Neural cell (in vitro differentiated cells): ENCODE results near the gene CTNNA1.

Experiments
- MXI1 ChIP-seq: fragments of 450-650 bp; conservative IDR thresholded peaks from 2 replicates; pipeline ENCODE4 v1.6.1; 2014; ENCODE audit warnings: antibody characterized with exemption, mild to moderate bottlenecking; ENCODE audit not compliant: poor library complexity, severe bottlenecking
- RAD21 ChIP-seq: fragments of 450-650 bp; conservative IDR thresholded peaks from 2 replicates; pipeline ENCODE4 v1.6.1; 2014; ENCODE audit warnings: antibody characterized with exemption, mild to moderate bottlenecking, moderate library complexity
- TAF1 ChIP-seq: IDR thresholded peaks from 2 replicates; pipeline ENCODE4 v1.6.1; 2012; ENCODE audit warnings: low read depth
- TF ChIP-seq, protein P1 (sequence below): fragments of 450-650 bp; IDR thresholded peaks from 2 replicates; pipeline ENCODE4 v1.5.1; 2014; ENCODE audit warnings: antibody characterized with exemption, mild to moderate bottlenecking, moderate library complexity; ENCODE audit not compliant: poor library complexity, severe bottlenecking

DNA sequence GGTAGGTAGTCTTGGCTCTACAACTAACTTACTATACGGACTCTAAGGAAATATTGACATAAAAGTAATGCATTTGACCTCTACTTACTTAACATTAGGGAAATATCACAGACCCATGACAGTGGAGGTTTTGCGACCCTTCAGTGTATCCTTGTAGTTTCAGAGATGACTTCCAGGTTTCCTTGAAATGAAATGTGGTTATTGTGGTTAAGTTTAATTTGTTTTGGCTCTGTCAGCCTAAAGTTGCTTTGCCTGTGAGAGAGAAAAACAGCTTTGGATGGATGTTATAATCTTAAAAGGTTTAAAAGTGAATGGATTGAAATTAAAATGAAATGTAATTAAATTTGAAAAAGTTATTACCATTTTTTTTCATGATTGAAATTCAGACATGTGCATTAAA, 79.0 kb downstream of the CTNNA1 start:
- TF ChIP-seq, protein P1, sequence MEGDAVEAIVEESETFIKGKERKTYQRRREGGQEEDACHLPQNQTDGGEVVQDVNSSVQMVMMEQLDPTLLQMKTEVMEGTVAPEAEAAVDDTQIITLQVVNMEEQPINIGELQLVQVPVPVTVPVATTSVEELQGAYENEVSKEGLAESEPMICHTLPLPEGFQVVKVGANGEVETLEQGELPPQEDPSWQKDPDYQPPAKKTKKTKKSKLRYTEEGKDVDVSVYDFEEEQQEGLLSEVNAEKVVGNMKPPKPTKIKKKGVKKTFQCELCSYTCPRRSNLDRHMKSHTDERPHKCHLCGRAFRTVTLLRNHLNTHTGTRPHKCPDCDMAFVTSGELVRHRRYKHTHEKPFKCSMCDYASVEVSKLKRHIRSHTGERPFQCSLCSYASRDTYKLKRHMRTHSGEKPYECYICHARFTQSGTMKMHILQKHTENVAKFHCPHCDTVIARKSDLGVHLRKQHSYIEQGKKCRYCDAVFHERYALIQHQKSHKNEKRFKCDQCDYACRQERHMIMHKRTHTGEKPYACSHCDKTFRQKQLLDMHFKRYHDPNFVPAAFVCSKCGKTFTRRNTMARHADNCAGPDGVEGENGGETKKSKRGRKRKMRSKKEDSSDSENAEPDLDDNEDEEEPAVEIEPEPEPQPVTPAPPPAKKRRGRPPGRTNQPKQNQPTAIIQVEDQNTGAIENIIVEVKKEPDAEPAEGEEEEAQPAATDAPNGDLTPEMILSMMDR = no peak
- TF ChIP-seq TAF1 (no peak), RAD21 (no peak), MXI1 (no peak)
